Activated CD8-positive, alpha-beta memory T cell treated with anti-CD3 and anti-CD28 coated beads, Interleukin-2, amount 50 U/mL, for 24 hours (primary cell): ENCODE results near the gene GAGE2A.
"Not testable (repeated sequence)": the region's sequence is repeated elsewhere in the genome, so short reads cannot be mapped to it uniquely, and the experiment has no call there.

Source experiments
- DNase-seq: peaks from one replicate; pipeline ENCODE4 v3.0.0-alpha.2; 2020; ENCODE audit errors: extremely low read depth

The GAGE2A gene, protein sequence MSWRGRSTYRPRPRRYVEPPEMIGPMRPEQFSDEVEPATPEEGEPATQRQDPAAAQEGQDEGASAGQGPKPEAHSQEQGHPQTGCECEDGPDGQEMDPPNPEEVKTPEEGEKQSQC

DNA sequence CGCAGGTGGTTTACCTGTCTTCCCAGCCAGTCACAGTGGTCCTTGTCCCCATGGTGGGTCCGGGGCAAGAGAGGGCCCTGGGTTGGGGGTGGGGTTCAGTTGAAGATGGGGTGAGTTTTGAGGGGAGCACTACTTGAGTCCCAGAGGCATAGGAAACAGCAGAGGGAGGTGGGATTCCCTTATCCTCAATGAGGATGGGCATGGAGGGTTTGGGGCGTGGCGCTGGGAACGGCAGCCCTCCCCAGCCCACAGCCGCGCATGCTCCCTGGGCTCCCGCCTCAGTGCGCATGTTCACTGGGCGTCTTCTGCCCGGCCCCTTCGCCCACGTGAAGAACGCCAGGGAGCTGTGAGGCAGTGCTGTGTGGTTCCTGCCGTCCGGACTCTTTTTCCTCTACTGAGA lies at the start of gene GAGE2A:
Gene GAGE2A (plus strand): TSS at position 301 of the 400 bp plus-strand sequence. CDS start 1,155 bp downstream, outside the sequence.
- DNase-seq = not testable (repeated sequence)

DNA sequence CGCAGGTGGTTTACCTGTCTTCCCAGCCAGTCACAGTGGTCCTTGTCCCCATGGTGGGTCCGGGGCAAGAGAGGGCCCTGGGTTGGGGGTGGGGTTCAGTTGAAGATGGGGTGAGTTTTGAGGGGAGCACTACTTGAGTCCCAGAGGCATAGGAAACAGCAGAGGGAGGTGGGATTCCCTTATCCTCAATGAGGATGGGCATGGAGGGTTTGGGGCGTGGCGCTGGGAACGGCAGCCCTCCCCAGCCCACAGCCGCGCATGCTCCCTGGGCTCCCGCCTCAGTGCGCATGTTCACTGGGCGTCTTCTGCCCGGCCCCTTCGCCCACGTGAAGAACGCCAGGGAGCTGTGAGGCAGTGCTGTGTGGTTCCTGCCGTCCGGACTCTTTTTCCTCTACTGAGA lies 47.9 kb upstream of the GAGE2A start, which contains the start of gene GAGE12D:
Gene GAGE12D (plus strand): TSS at position 301 of the 400 bp plus-strand sequence. CDS start 1,155 bp downstream, outside the sequence.
- DNase-seq = not testable (repeated sequence)

DNA sequence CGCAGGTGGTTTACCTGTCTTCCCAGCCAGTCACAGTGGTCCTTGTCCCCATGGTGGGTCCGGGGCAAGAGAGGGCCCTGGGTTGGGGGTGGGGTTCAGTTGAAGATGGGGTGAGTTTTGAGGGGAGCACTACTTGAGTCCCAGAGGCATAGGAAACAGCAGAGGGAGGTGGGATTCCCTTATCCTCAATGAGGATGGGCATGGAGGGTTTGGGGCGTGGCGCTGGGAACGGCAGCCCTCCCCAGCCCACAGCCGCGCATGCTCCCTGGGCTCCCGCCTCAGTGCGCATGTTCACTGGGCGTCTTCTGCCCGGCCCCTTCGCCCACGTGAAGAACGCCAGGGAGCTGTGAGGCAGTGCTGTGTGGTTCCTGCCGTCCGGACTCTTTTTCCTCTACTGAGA lies 38.3 kb upstream of the GAGE2A start, which contains the start of gene GAGE12E:
Gene GAGE12E (plus strand): TSS at position 301 of the 400 bp plus-strand sequence. CDS start 1,155 bp downstream, outside the sequence.
- DNase-seq = not testable (repeated sequence)

DNA sequence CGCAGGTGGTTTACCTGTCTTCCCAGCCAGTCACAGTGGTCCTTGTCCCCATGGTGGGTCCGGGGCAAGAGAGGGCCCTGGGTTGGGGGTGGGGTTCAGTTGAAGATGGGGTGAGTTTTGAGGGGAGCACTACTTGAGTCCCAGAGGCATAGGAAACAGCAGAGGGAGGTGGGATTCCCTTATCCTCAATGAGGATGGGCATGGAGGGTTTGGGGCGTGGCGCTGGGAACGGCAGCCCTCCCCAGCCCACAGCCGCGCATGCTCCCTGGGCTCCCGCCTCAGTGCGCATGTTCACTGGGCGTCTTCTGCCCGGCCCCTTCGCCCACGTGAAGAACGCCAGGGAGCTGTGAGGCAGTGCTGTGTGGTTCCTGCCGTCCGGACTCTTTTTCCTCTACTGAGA lies 28.8 kb upstream of the GAGE2A start, which contains the start of gene GAGE12F:
Gene GAGE12F (plus strand): TSS at position 301 of the 400 bp plus-strand sequence. CDS start 1,155 bp downstream, outside the sequence.
- DNase-seq = not testable (repeated sequence)

DNA sequence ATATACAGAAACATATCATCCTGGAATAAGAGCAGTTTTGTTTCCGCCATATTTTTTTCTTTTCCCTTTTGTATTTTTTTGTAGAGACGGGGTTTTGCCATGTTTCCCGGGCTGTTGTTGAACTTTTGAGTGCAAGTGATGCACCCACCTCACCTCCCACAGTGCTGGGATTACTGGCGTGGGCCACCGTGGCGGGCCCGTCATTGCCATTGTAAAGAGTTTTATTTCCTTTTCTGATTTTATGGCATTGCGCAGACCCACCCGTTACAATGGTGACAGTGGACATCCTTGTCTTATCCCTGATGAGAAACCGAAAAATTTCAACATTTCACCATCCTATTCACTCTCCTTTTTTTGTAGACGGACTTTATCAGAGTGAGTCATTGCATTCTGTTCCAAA lies 20.6 kb upstream of the GAGE2A start:
- not testable (repeated sequence) for DNase-seq

DNA sequence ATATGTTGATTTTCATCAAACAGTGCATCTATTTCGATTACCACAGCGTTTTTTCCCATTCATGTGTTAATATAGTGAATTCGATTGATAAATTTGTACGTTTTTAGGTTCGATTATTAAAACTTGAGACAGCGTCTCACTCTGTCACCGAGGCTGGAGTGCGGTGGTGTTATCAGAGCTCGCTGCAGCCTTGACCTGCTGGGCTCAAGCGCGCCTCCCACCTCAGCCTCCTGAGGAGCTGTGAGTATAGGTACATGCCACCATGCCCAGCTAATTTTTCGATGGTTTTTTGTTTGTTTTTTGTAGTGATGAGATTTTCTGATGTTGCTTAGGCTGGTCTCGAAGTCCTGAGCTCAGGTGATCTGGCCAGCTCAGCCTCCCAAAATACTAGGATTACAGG lies 20.1 kb upstream of the GAGE2A start:
- not testable (repeated sequence) for DNase-seq

DNA sequence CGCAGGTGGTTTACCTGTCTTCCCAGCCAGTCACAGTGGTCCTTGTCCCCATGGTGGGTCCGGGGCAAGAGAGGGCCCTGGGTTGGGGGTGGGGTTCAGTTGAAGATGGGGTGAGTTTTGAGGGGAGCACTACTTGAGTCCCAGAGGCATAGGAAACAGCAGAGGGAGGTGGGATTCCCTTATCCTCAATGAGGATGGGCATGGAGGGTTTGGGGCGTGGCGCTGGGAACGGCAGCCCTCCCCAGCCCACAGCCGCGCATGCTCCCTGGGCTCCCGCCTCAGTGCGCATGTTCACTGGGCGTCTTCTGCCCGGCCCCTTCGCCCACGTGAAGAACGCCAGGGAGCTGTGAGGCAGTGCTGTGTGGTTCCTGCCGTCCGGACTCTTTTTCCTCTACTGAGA lies 19.2 kb upstream of the GAGE2A start, which contains the start of gene GAGE12G:
Gene GAGE12G (plus strand): TSS at position 301 of the 400 bp plus-strand sequence. CDS start 1,155 bp downstream, outside the sequence.
- DNase-seq = not testable (repeated sequence)

DNA sequence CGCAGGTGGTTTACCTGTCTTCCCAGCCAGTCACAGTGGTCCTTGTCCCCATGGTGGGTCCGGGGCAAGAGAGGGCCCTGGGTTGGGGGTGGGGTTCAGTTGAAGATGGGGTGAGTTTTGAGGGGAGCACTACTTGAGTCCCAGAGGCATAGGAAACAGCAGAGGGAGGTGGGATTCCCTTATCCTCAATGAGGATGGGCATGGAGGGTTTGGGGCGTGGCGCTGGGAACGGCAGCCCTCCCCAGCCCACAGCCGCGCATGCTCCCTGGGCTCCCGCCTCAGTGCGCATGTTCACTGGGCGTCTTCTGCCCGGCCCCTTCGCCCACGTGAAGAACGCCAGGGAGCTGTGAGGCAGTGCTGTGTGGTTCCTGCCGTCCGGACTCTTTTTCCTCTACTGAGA lies 9.6 kb upstream of the GAGE2A start, which contains the start of gene GAGE12H:
Gene GAGE12H (plus strand): TSS at position 301 of the 400 bp plus-strand sequence. CDS start 1,155 bp downstream, outside the sequence.
- not testable (repeated sequence) for DNase-seq

DNA sequence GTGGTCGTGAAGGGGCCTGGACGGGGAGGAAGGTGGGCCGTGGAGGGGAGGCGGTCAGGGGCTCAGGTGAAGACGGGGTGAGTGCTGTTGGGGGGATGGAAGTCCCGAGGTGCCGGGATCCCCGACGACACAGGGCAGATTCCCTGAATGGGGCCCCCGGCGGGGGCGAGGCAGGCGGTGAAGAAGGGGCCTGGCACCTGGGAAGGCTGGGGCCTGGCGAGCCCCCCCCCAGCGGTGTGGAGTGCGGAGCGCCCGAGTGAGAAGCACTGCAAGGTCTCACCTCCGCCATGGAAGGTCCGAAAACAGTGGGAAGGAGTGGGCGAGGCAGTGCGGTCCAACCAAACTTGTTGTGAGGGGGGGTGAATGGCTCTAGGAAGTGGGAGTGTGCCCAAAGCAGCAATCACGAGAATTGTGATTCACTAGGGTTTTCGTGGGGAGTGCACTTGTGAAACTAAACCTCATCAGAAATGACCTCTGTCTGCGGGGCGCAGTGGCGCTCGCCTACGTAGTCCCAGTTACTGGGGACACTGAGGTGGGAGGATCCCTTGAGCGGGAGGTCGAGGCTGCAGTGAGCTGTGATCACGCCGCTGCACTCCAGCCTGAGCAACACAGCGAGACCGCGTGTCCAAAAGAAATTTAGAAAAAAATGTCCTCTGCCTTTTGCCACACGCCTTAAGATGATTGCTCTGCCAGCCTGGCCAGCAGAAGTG lies 628 bp downstream of the GAGE2A start:
- not testable (repeated sequence) for DNase-seq

DNA sequence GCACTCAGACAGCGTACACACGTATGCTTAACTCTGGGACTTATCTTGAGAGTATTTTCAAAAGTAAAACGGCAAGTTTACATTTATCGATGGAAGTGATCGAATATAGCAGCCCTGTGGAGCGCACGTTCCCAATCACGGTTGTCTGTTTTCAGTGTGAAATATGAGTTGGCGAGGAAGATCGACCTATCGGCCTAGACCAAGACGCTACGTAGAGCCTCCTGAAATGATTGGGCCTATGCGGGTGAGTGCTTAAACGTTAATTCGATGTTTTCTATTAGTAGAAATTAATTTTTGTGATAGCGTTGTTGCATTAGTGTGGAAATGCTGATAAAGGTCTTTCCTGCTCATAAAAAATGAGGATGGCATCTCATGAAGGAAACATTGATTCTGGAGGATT lies 1.2 kb downstream of the GAGE2A start:
- DNase-seq = not testable (repeated sequence)

DNA sequence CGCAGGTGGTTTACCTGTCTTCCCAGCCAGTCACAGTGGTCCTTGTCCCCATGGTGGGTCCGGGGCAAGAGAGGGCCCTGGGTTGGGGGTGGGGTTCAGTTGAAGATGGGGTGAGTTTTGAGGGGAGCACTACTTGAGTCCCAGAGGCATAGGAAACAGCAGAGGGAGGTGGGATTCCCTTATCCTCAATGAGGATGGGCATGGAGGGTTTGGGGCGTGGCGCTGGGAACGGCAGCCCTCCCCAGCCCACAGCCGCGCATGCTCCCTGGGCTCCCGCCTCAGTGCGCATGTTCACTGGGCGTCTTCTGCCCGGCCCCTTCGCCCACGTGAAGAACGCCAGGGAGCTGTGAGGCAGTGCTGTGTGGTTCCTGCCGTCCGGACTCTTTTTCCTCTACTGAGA lies 9.4 kb downstream of the GAGE2A start, which contains the start of gene GAGE1:
Gene GAGE1 (plus strand): TSS at position 301 of the 400 bp plus-strand sequence. CDS start 1,155 bp downstream, outside the sequence.
- not testable (repeated sequence) for DNase-seq

DNA sequence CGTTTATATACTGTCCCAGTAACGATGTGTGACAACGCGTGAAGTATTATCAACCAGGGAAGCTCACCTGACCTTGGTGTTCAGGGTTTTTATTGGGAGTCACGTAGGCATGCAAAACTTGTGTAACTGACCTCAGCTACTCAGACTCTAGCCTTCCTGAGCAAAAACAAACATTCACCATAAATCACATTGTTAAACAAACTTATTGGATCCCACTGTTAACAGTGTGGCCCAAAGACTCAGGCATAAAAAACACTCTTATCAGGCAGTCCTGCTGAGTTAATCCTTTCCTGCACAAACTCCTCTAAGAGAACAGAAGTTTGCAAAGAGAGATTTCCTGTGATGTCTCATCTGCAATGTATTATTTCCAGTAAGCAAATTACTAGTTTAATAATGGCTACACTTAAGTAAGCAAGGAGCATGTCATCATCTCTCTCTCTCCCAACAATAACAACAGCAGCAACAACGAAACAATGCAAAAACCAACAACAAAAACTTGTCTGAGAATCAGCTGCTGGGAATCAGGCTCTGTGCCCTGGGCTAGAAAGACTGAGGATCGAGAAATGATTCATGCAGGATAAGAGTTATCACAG lies 21.5 kb downstream of the GAGE2A start:
- no peak for DNase-seq

DNA sequence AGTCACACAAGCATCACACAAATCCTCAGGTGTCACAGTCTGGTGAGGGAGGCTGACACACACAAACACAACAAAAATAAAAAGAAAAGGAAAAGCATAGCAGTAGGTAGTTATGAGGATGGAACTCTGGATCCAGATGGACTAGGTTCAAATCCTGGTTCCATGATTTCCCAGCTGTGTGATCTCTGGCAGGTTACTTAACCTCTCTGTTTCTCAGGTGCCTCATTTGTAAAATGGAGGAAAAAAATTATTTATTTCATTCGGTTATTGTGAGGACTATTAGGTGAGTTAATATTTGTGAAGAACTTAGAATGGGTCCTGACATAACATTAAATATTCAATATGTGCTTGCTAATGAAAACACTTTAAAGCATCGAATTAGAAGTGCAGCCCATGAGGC lies 29.3 kb downstream of the GAGE2A start:
- DNase-seq = no peak

DNA sequence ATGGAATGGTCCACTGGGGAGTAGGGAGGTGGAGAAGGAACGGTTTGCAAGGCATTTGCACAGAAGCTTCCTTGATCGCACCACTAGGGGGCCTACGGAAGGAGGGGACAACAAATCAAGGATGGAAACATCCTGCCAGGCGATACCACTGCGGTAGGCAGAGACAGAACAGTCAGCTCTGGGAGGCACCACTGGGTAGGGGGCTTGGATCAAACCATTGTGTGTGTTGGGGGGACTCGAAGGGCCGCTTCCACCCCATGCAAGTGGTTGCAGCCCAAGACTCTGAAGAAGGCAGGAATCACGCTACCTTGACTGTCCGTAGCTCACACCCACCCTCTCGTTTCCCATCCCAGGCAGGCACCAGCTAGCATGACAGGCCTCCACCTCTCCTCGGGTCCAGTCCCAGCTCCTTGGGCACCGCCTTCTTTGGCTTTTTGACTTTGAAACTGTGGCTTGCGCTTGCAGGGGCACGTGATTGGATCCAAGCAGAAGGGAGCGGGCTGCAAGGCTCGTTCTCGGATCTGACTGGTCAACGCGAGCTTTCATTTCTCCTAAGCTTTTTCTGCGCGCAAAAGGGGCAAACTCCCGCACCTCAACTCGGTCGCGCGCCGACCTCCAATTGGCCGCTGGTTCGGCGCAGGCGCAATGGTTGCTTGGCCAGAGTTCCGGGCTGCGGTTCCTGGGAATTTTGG lies 37.9 kb downstream of the GAGE2A start:
- no peak for DNase-seq

DNA sequence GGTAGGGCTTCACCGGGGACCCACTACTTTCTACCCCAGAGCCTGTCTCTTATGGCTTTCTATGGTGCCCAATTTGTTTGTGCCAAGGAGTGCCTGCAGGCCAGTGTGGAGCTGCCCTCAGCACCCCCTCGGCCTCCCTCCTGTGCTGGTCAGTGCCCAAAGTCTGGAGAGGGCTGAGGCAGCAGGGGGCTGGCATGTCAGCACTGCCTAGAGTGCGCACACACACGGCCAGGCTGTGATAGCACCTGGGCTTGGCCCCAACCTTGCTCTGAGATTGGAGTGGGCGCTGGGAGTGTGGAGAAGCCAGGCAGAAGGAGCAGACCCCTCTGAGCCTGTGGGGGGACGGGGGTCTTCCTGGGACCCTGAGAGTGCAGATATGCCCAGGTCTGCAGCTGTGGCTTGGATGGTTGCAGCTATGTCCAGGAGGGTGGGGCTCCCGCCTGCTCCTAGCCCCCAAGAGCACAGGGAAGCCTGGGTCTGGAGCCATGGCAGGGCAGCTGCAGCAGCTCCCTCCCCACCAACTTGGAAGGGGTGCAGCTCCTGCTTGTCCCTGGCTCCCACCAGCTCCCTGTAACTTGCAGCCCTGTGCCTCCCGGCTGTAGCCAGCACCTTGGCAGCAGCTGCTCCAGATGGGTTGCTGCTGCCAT lies 55.8 kb downstream of the GAGE2A start:
- DNase-seq = no peak
